HG03520 (cell line): ENCODE measurements around the gene TBCC.
"Not testable (repeated sequence)": the region's sequence is repeated elsewhere in the genome, so short reads cannot be mapped to it uniquely, and the experiment has no call there.

ENCODE experiments used
- ATAC-seq: cut with Tn5 transposase; IDR thresholded peaks from one replicate; pipeline ENCODE4 v1.9.1; 2021; ENCODE audit warnings: mild to moderate bottlenecking, moderate library complexity; ENCODE audit not compliant: unreplicated experiment

TBCC gene

GRCh38 chr6:42735976-42736375 lies 9.9 kb downstream of the TBCC start:
- no peak for ATAC-seq

- ATAC-seq, result not testable (repeated sequence)
These were observed 11.9 kb downstream of the TBCC start for GRCh38 chr6:42733867-42734481.

GRCh38 chr6:42729731-42730130 lies 16.2 kb downstream of the TBCC start:
- no peak for ATAC-seq

GRCh38 chr6:42727627-42728026 lies 18.3 kb downstream of the TBCC start:
- ATAC-seq, result no peak

GRCh38 chr6:42727087-42727611 lies 18.8 kb downstream of the TBCC start:
- no peak for ATAC-seq

- no peak for ATAC-seq
These were observed 19.3 kb downstream of the TBCC start for GRCh38 chr6:42726485-42727086.

- no peak for ATAC-seq
These were observed 19.9 kb downstream of the TBCC start for GRCh38 chr6:42726026-42726425.

GRCh38 chr6:42724825-42725224 lies 21.1 kb downstream of the TBCC start:
- no peak for ATAC-seq

- ATAC-seq, result no peak
These were observed 23.4 kb downstream of the TBCC start, which contains the start of gene PRPH2 for GRCh38 chr6:42722497-42722896. PRPH2 (minus strand) TSS chr6:42722597; CDS start chr6:42722334, 263 bp downstream.

- no peak for ATAC-seq
These were observed 25.2 kb downstream of the TBCC start for GRCh38 chr6:42720739-42721138.

GRCh38 chr6:42715871-42716270 lies 30.0 kb downstream of the TBCC start:
- ATAC-seq, result no peak

GRCh38 chr6:42714098-42714761 lies 31.7 kb downstream of the TBCC start:
- ATAC-seq, result no peak

- no peak for ATAC-seq
These were observed 34.0 kb downstream of the TBCC start for GRCh38 chr6:42711930-42712329.

- ATAC-seq, result no peak
These were observed 35.6 kb downstream of the TBCC start for GRCh38 chr6:42710316-42710715.

- ATAC-seq, result no peak
These were observed 36.0 kb downstream of the TBCC start for GRCh38 chr6:42709871-42710270.

- ATAC-seq, result no peak
These were observed 37.8 kb downstream of the TBCC start for GRCh38 chr6:42708096-42708495.

- ATAC-seq, result no peak
These were observed 38.3 kb downstream of the TBCC start for GRCh38 chr6:42707595-42707994.

- ATAC-seq, result no peak
These were observed 40.9 kb downstream of the TBCC start for GRCh38 chr6:42704937-42705374.

- no peak for ATAC-seq
These were observed 41.5 kb downstream of the TBCC start for GRCh38 chr6:42704251-42704936.

- ATAC-seq, result not testable (repeated sequence)
These were observed 43.1 kb downstream of the TBCC start for GRCh38 chr6:42702786-42703185.

- no peak for ATAC-seq
These were observed 43.7 kb downstream of the TBCC start for GRCh38 chr6:42702200-42702599.
